H1 (cell line): ENCODE measurements around the gene DCTPP1. TPM values are rescaled to one million over a fixed set of nuclear protein-coding genes. Genes with fewer than 3 reads are reported as not detected.

Experiments
- CTCF ChIA-PET: fragments of 300-600 bp; sonication (Branson Sonifier 250); formaldehyde crosslinking; loops from one replicate; lab custom pipeline; 2021; ENCODE audit not compliant: partially characterized antibody; lab: Charles Lee
- POLR2A ChIA-PET: fragments of 300-600 bp; sonication (Branson Sonifier 250); formaldehyde crosslinking; loops from one replicate; lab custom pipeline; 2021; ENCODE audit warnings: inconsistent platforms; ENCODE audit not compliant: partially characterized antibody; lab: Charles Lee
- DNase-seq, 2 experiments: peaks; one replicate each; pipeline versions ENCODE4 v3.0.0 to v3.0.0-alpha.2; 2010 to 2022; ENCODE audit warnings: low spot score in 2 of 2, low read depth in 1 of 2, mixed read lengths in 1 of 2
- FAIRE-seq: peaks from 2 replicates; lab custom pipeline; 2011; peaks lifted over from hg19 to GRCh38; lab: Jason Lieb, UNC
- H2AFZ ChIP-seq: 2 replicates; pipeline ENCODE4 v1.8.1; 2012; ENCODE audit warnings: low read length, inconsistent platforms
- H2AK5ac ChIP-seq: 2 replicates; pipeline ENCODE4 v1.6.1; 2013; ENCODE audit warnings: low read depth, low read length
- H2BK120ac ChIP-seq: replicated peaks from 2 replicates; pipeline ENCODE3; 2013; ENCODE audit warnings: low read depth, low read length, inconsistent platforms
- H2BK12ac ChIP-seq: 2 replicates; pipeline ENCODE4 v1.6.1; 2013; ENCODE audit warnings: low read depth, low read length
- H2BK15ac ChIP-seq: 2 replicates; pipeline ENCODE4 v1.6.1; 2013; ENCODE audit warnings: low read length
- H2BK20ac ChIP-seq: 2 replicates; pipeline ENCODE4 v1.6.1; 2013; ENCODE audit warnings: low read length
- H2BK5ac ChIP-seq: 2 replicates; pipeline ENCODE4 v1.6.1; 2013; ENCODE audit warnings: low read depth, low read length
- H3K14ac ChIP-seq: 2 replicates; pipeline ENCODE4 v1.6.1; 2013; ENCODE audit warnings: inconsistent platforms; ENCODE audit not compliant: insufficient read length
- H3K18ac ChIP-seq: 2 replicates; pipeline ENCODE4 v1.6.1; 2013; ENCODE audit warnings: low read length; ENCODE audit errors: extremely low read depth
- H3K23ac ChIP-seq: 2 replicates; pipeline ENCODE4 v1.6.1; 2013; ENCODE audit warnings: inconsistent platforms; ENCODE audit not compliant: insufficient read length
- H3K23me2 ChIP-seq: 2 replicates; pipeline ENCODE4 v1.6.1; 2013; ENCODE audit warnings: low read depth, low read length
- H3K27ac ChIP-seq: 2 replicates; pipeline ENCODE4 v1.6.1; 2011; ENCODE audit warnings: low read depth, low read length, inconsistent platforms
- H3K27me3 ChIP-seq, 4 experiments: replicated peaks in 1 of 4; 1 replicate in 1 of 4; 2 replicates in 3 of 4; pipeline versions ENCODE4 v1.6.1 to v1.8.1; 2011 to 2013; ENCODE audit warnings: low read length in 3 of 4, mild to moderate bottlenecking in 3 of 4, inconsistent platforms in 2 of 4, mixed read lengths in 2 of 4, moderate library complexity in 1 of 4; ENCODE audit not compliant: control insufficient read depth in 3 of 4, insufficient read depth in 3 of 4; ENCODE audit errors: extremely low read depth in 1 of 4
- H3K36me3 ChIP-seq, 4 experiments: 2 replicates each; pipeline versions ENCODE4 v1.6.1 to v1.8.1; 2011 to 2013; ENCODE audit warnings: mild to moderate bottlenecking in 4 of 4, low read length in 3 of 4, moderate library complexity in 2 of 4, control low read depth in 1 of 4, inconsistent platforms in 1 of 4; ENCODE audit not compliant: insufficient read depth in 4 of 4, control insufficient read depth in 2 of 4
- H3K4ac ChIP-seq: replicated peaks from 2 replicates; pipeline ENCODE3; 2013; ENCODE audit warnings: low read length, low read depth, mixed read lengths, inconsistent platforms; ENCODE audit not compliant: insufficient read length
- H3K4me1 ChIP-seq, 4 experiments: replicated peaks in 1 of 4; 1 replicate in 1 of 4; 2 replicates in 3 of 4; pipeline versions ENCODE4 v1.6.1 to v1.8.1; 2011 to 2013; ENCODE audit warnings: low read length in 3 of 4, inconsistent platforms in 2 of 4, mixed read lengths in 1 of 4; ENCODE audit not compliant: insufficient read depth in 4 of 4, control insufficient read depth in 3 of 4
- H3K4me2 ChIP-seq, 2 experiments: 2 replicates each; pipeline versions ENCODE4 v1.6.1 to v1.8.1; 2011 to 2013; ENCODE audit warnings: low read depth in 2 of 2, low read length in 2 of 2, control low read depth in 1 of 2, inconsistent platforms in 1 of 2, mild to moderate bottlenecking in 1 of 2; ENCODE audit not compliant: insufficient read depth in 1 of 2
- H3K4me3 ChIP-seq, 4 experiments: fragments of 200-600, 300-600 bp in 1 of 4; sonication (generic), shearing (Covaris generic), sonication (Bioruptor Twin) in 1 of 4; 2 replicates each; pipeline versions ENCODE4 v1.5.1 to v1.8.1; 2011 to 2016; ENCODE audit warnings: low read length in 4 of 4, low read depth in 3 of 4, control low read depth in 2 of 4, inconsistent platforms in 2 of 4, mild to moderate bottlenecking in 2 of 4, mixed read lengths in 1 of 4, moderate library complexity in 1 of 4; ENCODE audit not compliant: insufficient read depth in 2 of 4; ENCODE audit errors: extremely low read depth in 1 of 4
- H3K56ac ChIP-seq: replicated peaks from 2 replicates; pipeline ENCODE3; 2013; ENCODE audit warnings: low read depth, mild to moderate bottlenecking, mixed read lengths, low read length, inconsistent platforms; ENCODE audit not compliant: insufficient read length
- H3K79me1 ChIP-seq: 2 replicates; pipeline ENCODE4 v1.6.1; 2013; ENCODE audit warnings: low read depth, low read length, control low read depth
- H3K79me2 ChIP-seq, 2 experiments: 2 replicates each; pipeline versions ENCODE4 v1.6.1 to v1.8.1; 2012 to 2013; ENCODE audit warnings: low read length in 2 of 2, mild to moderate bottlenecking in 2 of 2, inconsistent platforms in 1 of 2; ENCODE audit not compliant: insufficient read depth in 2 of 2, control insufficient read depth in 1 of 2
- H3K9ac ChIP-seq, 4 experiments: replicated peaks in 1 of 4; 1 replicate in 1 of 4; 2 replicates in 3 of 4; pipeline versions ENCODE4 v1.6.1 to v1.8.1; 2011 to 2013; ENCODE audit warnings: low read depth in 3 of 4, low read length in 3 of 4, control low read depth in 2 of 4, mild to moderate bottlenecking in 2 of 4, moderate library complexity in 2 of 4, inconsistent platforms in 1 of 4; ENCODE audit errors: extremely low read depth in 1 of 4
- H3K9me3 ChIP-seq, 2 experiments: 2 replicates each; pipeline versions ENCODE4 v1.6.1 to v1.8.1; 2012 to 2013; ENCODE audit warnings: mild to moderate bottlenecking in 2 of 2, moderate library complexity in 2 of 2, control low read depth in 1 of 2, inconsistent platforms in 1 of 2, low read depth in 1 of 2, low read length in 1 of 2, mixed read lengths in 1 of 2; ENCODE audit not compliant: insufficient read depth in 2 of 2
- H4K20me1 ChIP-seq, 2 experiments: replicated peaks in 1 of 2; 2 replicates each; pipeline versions ENCODE3 to v1.8.1; 2011 to 2013; ENCODE audit warnings: inconsistent platforms in 2 of 2, low read length in 2 of 2, mild to moderate bottlenecking in 1 of 2; ENCODE audit not compliant: insufficient read depth in 2 of 2, control insufficient read depth in 1 of 2
- H4K5ac ChIP-seq: 2 replicates; pipeline ENCODE4 v1.6.1; 2013; ENCODE audit warnings: low read length, low read depth, mixed read lengths, inconsistent platforms; ENCODE audit not compliant: insufficient read length
- H4K8ac ChIP-seq: 2 replicates; pipeline ENCODE4 v1.8.0; 2013; ENCODE audit warnings: mild to moderate bottlenecking, moderate library complexity, low read length, inconsistent platforms; ENCODE audit not compliant: insufficient read depth; ENCODE audit errors: extremely low read depth
- H4K91ac ChIP-seq: replicated peaks from 2 replicates; pipeline ENCODE3; 2013; ENCODE audit warnings: low read length, mixed read lengths, inconsistent platforms; ENCODE audit not compliant: insufficient read length
- CTBP2 ChIP-seq: IDR thresholded peaks from 2 replicates; pipeline ENCODE4 v1.7.0; 2011; ENCODE audit warnings: borderline replicate concordance, mild to moderate bottlenecking, moderate library complexity, mixed read lengths, low read length; ENCODE audit not compliant: insufficient read depth, insufficient read length
- JUND ChIP-seq: IDR thresholded peaks from 2 replicates; pipeline ENCODE4 v1.6.1; 2011; ENCODE audit warnings: mild to moderate bottlenecking, improper control_type of control experiment, low read length
- WGBS, 2 experiments: shearing (Covaris generic) in 1 of 2; methylation state at CpG; one replicate each; pipeline versions ENCODE4 v1.1.6 to v1.1.7; 2013 to 2015; ENCODE audit warnings: low lambda C conversion rate in 2 of 2, mixed read lengths in 2 of 2, inconsistent platforms in 1 of 2, low coverage in 1 of 2, missing lambda C conversion rate in 1 of 2; ENCODE audit not compliant: insufficient replicate concordance in 2 of 2, insufficient coverage in 1 of 2, insufficient read length in 1 of 2; ENCODE audit errors: extremely low coverage in 1 of 2, missing lambda C conversion rate in 1 of 2; 5-methylcytosine and 5-hydroxymethylcytosine counted together
- polyA plus RNA-seq, 7 experiments: library from polyadenylated mRNA; depleted of rRNA in 3 of 7; stranded (reverse) in 5 of 7; unstranded in 2 of 7; fragments of >200 nt in 5 of 7; fragments of 200-250 nt in 2 of 7; gene quantifications; 1 replicate in 5 of 7; 2 replicates in 1 of 7; 4 replicates in 1 of 7; pipeline versions ENCODE4 v1.2.1 to v1.2.3, GENCODE V29; 2011 to 2013; ENCODE audit warnings: missing spikeins in 2 of 7, mixed read lengths in 2 of 7
- total RNA-seq: library from RNA; stranded (reverse); fragmentation: NEBNext Ultra II Directional; extraction: Animal tissue kit (Norgen Biotek cat#: 25700); gene quantifications from 2 replicates; pipeline ENCODE4 v1.2.1, GENCODE V29; 2021

DCTPP1 gene
- total and polyA plus RNA-seq, 2 of the 8 experiments (the other 6 are each of a cell fraction or from before 2014, with no cell fraction given): 94.5 to 103 TPM

DNA sequence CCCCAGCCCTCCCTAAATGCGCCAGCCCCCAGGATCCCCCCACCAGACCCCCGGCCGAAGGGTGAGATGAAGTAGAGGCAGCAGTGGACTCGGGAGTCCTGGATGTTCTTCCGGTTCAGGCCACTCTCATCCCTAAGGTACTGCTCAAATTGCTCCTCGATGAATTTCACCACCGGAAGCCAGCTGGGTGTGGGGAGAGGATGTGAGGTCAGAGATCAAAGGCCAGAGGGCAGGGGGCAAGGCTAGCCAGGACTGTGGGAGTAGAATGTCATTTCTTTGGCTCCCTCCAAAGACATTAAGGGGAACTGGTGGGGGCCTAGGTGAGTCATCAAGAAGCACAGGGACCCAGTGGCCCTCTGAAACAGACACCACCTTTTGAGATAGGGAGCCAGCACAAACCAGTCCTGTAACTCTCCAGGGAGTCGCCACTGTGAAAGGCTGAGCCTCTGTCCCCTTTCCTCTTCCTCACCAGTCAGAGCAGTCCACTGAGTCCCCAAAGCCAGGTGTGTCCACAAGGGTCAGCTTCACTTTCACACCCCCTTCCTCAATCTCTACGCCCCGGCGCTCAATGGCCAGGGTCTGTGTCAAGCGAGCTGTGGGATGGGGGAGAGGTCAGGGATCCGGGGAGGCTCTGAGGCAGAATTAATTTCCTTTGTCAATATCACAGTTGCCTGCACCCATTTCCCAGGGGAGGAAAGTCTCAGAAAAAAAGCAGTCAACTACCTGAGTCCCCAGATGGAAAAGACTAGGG is 48.4 kb downstream of the DCTPP1 start:
- H2BK12ac ChIP-seq: no peak overlapping the region
- H3K18ac ChIP-seq: no peak overlapping the region
- H3K79me2 ChIP-seq: no peaks in the 10 kb centered on the region
- H2BK20ac ChIP-seq: no peak overlapping the region
- no peak overlapping the region for H4K8ac ChIP-seq
- no peak overlapping the region for H3K9ac ChIP-seq
- peaks cover 0 to 6% (median 5%) of the 10 kb centered on the region in 4 experiments; a peak in 5 of 7 replicates for H3K4me1 ChIP-seq
- peak; percentile 44; the same call in 1 of the 2 replicates for TF ChIP-seq JUND
- TF ChIP-seq CTBP2: no peak
- H3K27ac ChIP-seq: no peak overlapping the region
- no peak overlapping the region for H2BK120ac ChIP-seq
- no peak overlapping the region for H2AFZ ChIP-seq
- H3K27me3 ChIP-seq: no peaks in the 10 kb centered on the region
- H3K4ac ChIP-seq: no peak overlapping the region
- no peaks in the 10 kb centered on the region for H3K79me1 ChIP-seq
- H2BK15ac ChIP-seq: no peak overlapping the region
- ChIA-PET POLR2A (interaction anchor here (1.1 to 13.6 kb wide), 3 partner anchors 15 to 26 kb away, joined by 3 to 151 read pairs (median 3); partner anchors contain the start of genes ZNF48 and ZNF771), CTCF (interaction anchor here (0.7 to 2.5 kb wide), 5 partner anchors 11 to 113 kb away, joined by 3 to 9 read pairs (median 3); no protein-coding TSS in a partner anchor)
- FAIRE-seq: no peak
- H4K5ac ChIP-seq: no peak overlapping the region
- 89% methylated on average over 13 of the region's 13 CpGs; no CpG with 5 or more reads in 1 of the 2 experiments for WGBS, 2 experiments
- no peak for DNase-seq
- H3K4me2 ChIP-seq: no peak overlapping the region
- H2AK5ac ChIP-seq: no peak overlapping the region
- H2BK5ac ChIP-seq: no peak overlapping the region
- no peaks in the 10 kb centered on the region for H3K9me3 ChIP-seq
- no peaks in the 10 kb centered on the region for H4K20me1 ChIP-seq
- H3K23ac ChIP-seq: no peak overlapping the region
- no peaks in the 10 kb centered on the region for H3K36me3 ChIP-seq
- no peak overlapping the region for H3K56ac ChIP-seq
- no peak overlapping the region for H3K14ac ChIP-seq
- H3K23me2 ChIP-seq: peaks cover 10% of the 10 kb centered on the region
- H4K91ac ChIP-seq: no peak overlapping the region
- H3K4me3 ChIP-seq: no peak overlapping the region
